GM18526 (cell line): Measurements from ENCODE around the gene KLHL14.

ENCODE experiments used
- POLR2A ChIP-seq: IDR thresholded peaks from 3 replicates; pipeline ENCODE4 v1.6.1; 2011; ENCODE audit not compliant: insufficient read length; ENCODE audit errors: extremely low read depth

The KLHL14 gene

GRCh38 chr18:32749809-32750208, 23.0 kb downstream of the KLHL14 start:
- TF ChIP-seq POLR2A = no peak

GRCh38 chr18:32742579-32742978, 30.2 kb downstream of the KLHL14 start:
- TF ChIP-seq POLR2A = no peak

- TF ChIP-seq POLR2A = no peak
These were observed 37.0 kb downstream of the KLHL14 start for GRCh38 chr18:32735781-32736180.

GRCh38 chr18:32734442-32734841, 38.4 kb downstream of the KLHL14 start:
- TF ChIP-seq POLR2A = no peak

GRCh38 chr18:32732165-32732564, 40.7 kb downstream of the KLHL14 start:
- no peak for TF ChIP-seq POLR2A

DNA sequence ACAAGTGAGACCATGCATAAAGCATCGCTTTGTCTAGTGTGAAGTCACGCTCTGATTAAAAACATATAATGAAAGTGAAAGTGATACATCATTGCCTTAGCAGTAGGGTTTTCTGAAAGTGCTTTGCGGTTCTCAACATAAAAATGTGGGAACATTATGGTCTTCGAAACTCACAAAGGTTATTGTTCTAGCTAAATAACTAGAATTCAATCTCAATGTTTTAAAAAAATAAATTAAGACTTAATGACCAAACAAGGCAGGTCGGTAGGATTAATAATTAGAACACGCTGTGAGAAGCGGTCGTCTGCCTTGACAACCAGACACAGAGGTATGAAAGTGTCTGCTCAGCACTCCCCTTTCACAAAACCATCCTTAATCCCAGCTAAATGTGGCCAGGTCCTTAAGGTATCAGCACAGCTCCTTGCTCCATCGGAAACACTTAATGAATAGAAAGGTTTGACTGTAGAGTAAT, 42.2 kb downstream of the KLHL14 start:
- TF ChIP-seq POLR2A = no peak

- no peak for TF ChIP-seq POLR2A
These were observed 42.8 kb downstream of the KLHL14 start for GRCh38 chr18:32730068-32730467.

GRCh38 chr18:32724071-32724749, 48.6 kb downstream of the KLHL14 start:
- TF ChIP-seq POLR2A = no peak

- no peak for TF ChIP-seq POLR2A
These were observed 50.5 kb downstream of the KLHL14 start for GRCh38 chr18:32722279-32722678.

DNA sequence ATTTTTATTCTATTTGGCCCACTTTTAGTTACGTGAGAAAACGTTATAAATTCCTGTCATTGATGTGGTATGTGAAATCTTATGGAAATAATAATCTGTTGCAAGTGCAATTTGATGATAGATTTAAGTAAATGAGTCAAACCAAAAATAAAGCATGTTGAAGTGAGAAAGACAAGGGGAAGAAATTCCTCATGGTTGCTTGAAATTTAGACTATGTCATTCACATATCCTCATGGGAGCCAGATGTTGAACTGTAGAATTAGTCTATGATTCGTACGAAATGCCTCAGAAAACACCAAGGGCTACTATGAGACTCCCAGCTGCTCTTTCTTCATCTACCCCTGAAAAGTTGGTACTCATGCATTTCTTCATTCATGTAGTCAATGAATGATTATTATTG, 55.7 kb downstream of the KLHL14 start:
- no peak for TF ChIP-seq POLR2A

GRCh38 chr18:32714571-32715148, 58.2 kb downstream of the KLHL14 start:
- no peak for TF ChIP-seq POLR2A

GRCh38 chr18:32712860-32713259, 60.0 kb downstream of the KLHL14 start:
- no peak for TF ChIP-seq POLR2A

GRCh38 chr18:32711862-32712261, 61.0 kb downstream of the KLHL14 start:
- no peak for TF ChIP-seq POLR2A

DNA sequence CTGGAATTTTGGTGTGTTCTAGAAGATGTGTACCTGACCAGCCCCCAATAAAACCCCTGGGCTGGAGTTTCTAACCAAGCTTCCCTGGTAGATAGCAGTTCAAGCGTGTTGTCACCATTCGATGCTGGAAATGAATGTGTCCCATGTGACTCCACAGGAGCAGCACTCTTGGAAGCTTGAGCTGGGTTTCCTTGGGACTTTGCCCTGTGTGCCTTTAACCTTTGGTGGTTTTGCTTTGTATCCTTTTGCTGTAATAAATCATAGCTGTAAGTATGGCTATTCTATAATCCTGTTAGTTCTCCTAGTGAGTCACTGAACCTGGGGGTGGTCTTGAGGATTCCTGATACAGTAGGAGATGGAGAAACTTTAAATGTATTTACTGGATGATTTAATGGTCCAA, 65.2 kb downstream of the KLHL14 start:
- no peak for TF ChIP-seq POLR2A

GRCh38 chr18:32707147-32707546, 65.7 kb downstream of the KLHL14 start:
- TF ChIP-seq POLR2A = no peak

- TF ChIP-seq POLR2A = no peak
These were observed 71.5 kb downstream of the KLHL14 start for GRCh38 chr18:32701313-32701712.

DNA sequence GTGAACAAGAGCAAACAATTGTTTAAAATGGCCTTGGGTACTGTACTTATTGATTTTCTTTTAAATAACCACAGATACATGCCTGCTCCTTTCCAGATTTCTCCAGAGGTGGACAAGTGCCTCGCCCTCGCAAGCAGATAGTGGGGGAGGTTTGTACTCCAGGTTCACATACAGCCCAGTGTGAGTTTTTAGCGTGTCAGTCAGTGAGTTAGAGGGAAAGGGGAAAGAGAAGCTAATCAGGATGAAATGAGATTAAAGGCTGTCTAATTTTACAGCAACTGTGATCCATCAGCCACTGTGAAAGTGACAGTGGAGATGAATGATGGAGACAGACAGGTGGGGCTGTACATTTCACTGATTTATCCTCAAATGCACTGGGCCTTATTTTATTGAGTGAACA, 74.7 kb downstream of the KLHL14 start:
- TF ChIP-seq POLR2A = no peak

- no peak for TF ChIP-seq POLR2A
These were observed 76.4 kb downstream of the KLHL14 start for GRCh38 chr18:32696376-32696775.

- no peak for TF ChIP-seq POLR2A
These were observed 77.3 kb downstream of the KLHL14 start for GRCh38 chr18:32695534-32695933.
